Stimulated activated CD4-positive, alpha-beta T cell treated with anti-CD3 and anti-CD28 coated beads, Interleukin-1b, Interleukin-23, amount 100 ng/mL, for 24 hours (primary cell): ENCODE measurements around the gene IL22RA2.
"Not testable (repeated sequence)": the region's sequence is repeated elsewhere in the genome, so short reads cannot be mapped to it uniquely, and the experiment has no call there.

Experiments
- DNase-seq, 4 experiments: peaks; one replicate each; pipeline ENCODE4 v3.0.0-alpha.2; 2020; ENCODE audit warnings: low read depth in 4 of 4, low spot score in 1 of 4

Gene IL22RA2

GRCh38 chr6:137126875-137127485 lies 46.5 kb downstream of the IL22RA2 start:
- DNase-seq: no peak

GRCh38 chr6:137123078-137123477 lies 50.4 kb downstream of the IL22RA2 start:
- DNase-seq: no peak

GRCh38 chr6:137122612-137123011 lies 50.8 kb downstream of the IL22RA2 start:
- no peak for DNase-seq

- DNase-seq: no peak
Measured at GRCh38 chr6:137121401-137121997, 51.9 kb downstream of the IL22RA2 start.

- no peak for DNase-seq
Measured at GRCh38 chr6:137120748-137121147, 52.7 kb downstream of the IL22RA2 start.

- DNase-seq: no peak
Measured at GRCh38 chr6:137119196-137120104, 54.0 kb downstream of the IL22RA2 start.

- DNase-seq: no peak
Measured at GRCh38 chr6:137117581-137117980, 55.9 kb downstream of the IL22RA2 start.

GRCh38 chr6:137116807-137117206 lies 56.6 kb downstream of the IL22RA2 start:
- DNase-seq: no peak

GRCh38 chr6:137115658-137116057 lies 57.8 kb downstream of the IL22RA2 start:
- no peak for DNase-seq

GRCh38 chr6:137112067-137112355 lies 61.4 kb downstream of the IL22RA2 start:
- DNase-seq: no peak

GRCh38 chr6:137111296-137112066 lies 62.0 kb downstream of the IL22RA2 start:
- no peak for DNase-seq

GRCh38 chr6:137107767-137108105 lies 65.7 kb downstream of the IL22RA2 start:
- DNase-seq: no peak

GRCh38 chr6:137107047-137107766 lies 66.2 kb downstream of the IL22RA2 start:
- not testable (repeated sequence) for DNase-seq

- DNase-seq: no peak
Measured at GRCh38 chr6:137106183-137106582, 67.3 kb downstream of the IL22RA2 start.

GRCh38 chr6:137105375-137105774 lies 68.1 kb downstream of the IL22RA2 start:
- DNase-seq: no peak

GRCh38 chr6:137104926-137105325 lies 68.5 kb downstream of the IL22RA2 start:
- no peak for DNase-seq

GRCh38 chr6:137102851-137103492 lies 70.5 kb downstream of the IL22RA2 start:
- DNase-seq: no peak

- no peak for DNase-seq
Measured at GRCh38 chr6:137102050-137102848, 71.2 kb downstream of the IL22RA2 start.

GRCh38 chr6:137099689-137100403 lies 73.6 kb downstream of the IL22RA2 start:
- no peak for DNase-seq
